Right atrium auricular region (tissue), 2 donors: Measurements from ENCODE around the gene WT1. TPM values are rescaled to one million over a fixed set of nuclear protein-coding genes. Genes with fewer than 3 reads are reported as not detected.

ENCODE experiments used
- DNase-seq: peaks from one replicate; pipeline ENCODE4 v3.0.0-alpha.2; 2019; ENCODE audit warnings: low spot score
- H3K27ac ChIP-seq, 2 donors: fragments of 200-600 bp; sonication (generic); 1 replicate in 1 of 2; 2 replicates in 1 of 2; pipeline ENCODE4 v1.5.1; 2016 to 2019
- H3K27me3 ChIP-seq, 2 donors: fragments of 200-600 bp; sonication (generic); one replicate each; pipeline versions ENCODE4 v1.5.1 to v1.6.0; 2017 to 2019
- H3K36me3 ChIP-seq: fragments of 200-600 bp; sonication (generic); one replicate; pipeline ENCODE4 v1.5.1; 2016
- H3K4me1 ChIP-seq, 2 donors: fragments of 200-600 bp; sonication (generic); one replicate each; pipeline versions ENCODE4 v1.5.1 to v1.6.0; 2017 to 2019
- H3K4me3 ChIP-seq, 2 donors: fragments of 200-600 bp; sonication (generic); 1 replicate in 1 of 2; 2 replicates in 1 of 2; pipeline ENCODE4 v1.5.1; 2017 to 2019; ENCODE audit warnings: mild to moderate bottlenecking in 1 of 2, moderate library complexity in 1 of 2
- H3K9me3 ChIP-seq, 2 donors: fragments of 200-600 bp; sonication (generic); one replicate each; pipeline ENCODE4 v1.5.1; 2019
- CTCF ChIP-seq, 2 donors: fragments of 200-600 bp; sonication (generic); IDR thresholded peaks; one replicate each; pipeline ENCODE4 v1.5.1; 2019; ENCODE audit warnings: antibody characterized with exemption in 2 of 2
- total RNA-seq, 2 donors: library from RNA; depleted of rRNA; stranded (reverse); fragments of >200 nt; gene quantifications; one replicate each; pipeline ENCODE4 v1.1.0, GENCODE V29; 2016

The WT1 gene
- total RNA-seq, 2 donors from 2014 or later, result 8.1 to 10.6 TPM

GRCh38 chr11:32420139-32420538 lies 15.2 kb downstream of the WT1 start:
- Histone ChIP-seq H3K4me1 (peaks cover 0 to 9% of the 10 kb centered on the region in 2 donors), H3K27me3 (no peaks in the 10 kb centered on the region), H3K9me3 (no peaks in the 10 kb centered on the region), H3K27ac (no peak overlapping the region), H3K4me3 (no peak overlapping the region), H3K36me3 (no peaks in the 10 kb centered on the region)
- TF ChIP-seq CTCF (IDR thresholded peaks at IDR 0.05), result no peak
- no peak for DNase-seq

- H3K4me1 ChIP-seq, result peaks cover 0 to 9% of the 10 kb centered on the region in 2 donors
- H3K36me3 ChIP-seq, result no peaks in the 10 kb centered on the region
- no peak for TF ChIP-seq CTCF (IDR thresholded peaks at IDR 0.05)
- no peak overlapping the region for H3K27ac ChIP-seq
- no peak overlapping the region for H3K4me3 ChIP-seq
- H3K9me3 ChIP-seq, result no peaks in the 10 kb centered on the region
- no peaks in the 10 kb centered on the region for H3K27me3 ChIP-seq
- DNase-seq, result no peak
Measured at GRCh38 chr11:32418836-32419235, 16.5 kb downstream of the WT1 start.

- Histone ChIP-seq H3K27me3 (no peaks in the 10 kb centered on the region), H3K27ac (no peak overlapping the region)
Measured at GRCh38 chr11:32417806-32418205, 17.5 kb downstream of the WT1 start.

GRCh38 chr11:32416301-32416700 lies 19.0 kb downstream of the WT1 start:
- Histone ChIP-seq H3K27ac (no peak overlapping the region), H3K27me3 (no peaks in the 10 kb centered on the region), H3K4me1 (peaks cover 0 to 3% of the 10 kb centered on the region in 2 donors), H3K36me3 (no peaks in the 10 kb centered on the region), H3K4me3 (no peak overlapping the region), H3K9me3 (no peaks in the 10 kb centered on the region)
- DNase-seq, result no peak
- no peak for TF ChIP-seq CTCF (IDR thresholded peaks at IDR 0.05)

More at GRCh38 chr11:32417806-32418205, 17.5 kb downstream of the WT1 start:
- Histone ChIP-seq H3K4me1 (peaks cover 0 to 9% of the 10 kb centered on the region in 2 donors), H3K36me3 (no peaks in the 10 kb centered on the region), H3K4me3 (no peak overlapping the region), H3K9me3 (no peaks in the 10 kb centered on the region)
- no peak for TF ChIP-seq CTCF (IDR thresholded peaks at IDR 0.05)
- no peak for DNase-seq

- Histone ChIP-seq H3K36me3 (no peaks in the 10 kb centered on the region), H3K4me3 (no peak overlapping the region), H3K27ac (no peak overlapping the region), H3K27me3 (no peaks in the 10 kb centered on the region), H3K9me3 (no peaks in the 10 kb centered on the region), H3K4me1 (no peaks in the 10 kb centered on the region)
- no peak for DNase-seq
- TF ChIP-seq CTCF (IDR thresholded peaks at IDR 0.05), result no peak
Measured at GRCh38 chr11:32414925-32415324, 20.4 kb downstream of the WT1 start.

- H3K27ac ChIP-seq, result no peak overlapping the region
- no peaks in the 10 kb centered on the region for H3K9me3 ChIP-seq
- H3K4me1 ChIP-seq, result no peaks in the 10 kb centered on the region
- no peaks in the 10 kb centered on the region for H3K36me3 ChIP-seq
- no peak for DNase-seq
- no peak for TF ChIP-seq CTCF (IDR thresholded peaks at IDR 0.05)
- H3K27me3 ChIP-seq, result no peaks in the 10 kb centered on the region
- H3K4me3 ChIP-seq, result no peak overlapping the region
Measured at GRCh38 chr11:32411942-32412615, 23.3 kb downstream of the WT1 start.
